ENCODE measurements around the gene GSTM1.

The GSTM1 gene

DNA sequence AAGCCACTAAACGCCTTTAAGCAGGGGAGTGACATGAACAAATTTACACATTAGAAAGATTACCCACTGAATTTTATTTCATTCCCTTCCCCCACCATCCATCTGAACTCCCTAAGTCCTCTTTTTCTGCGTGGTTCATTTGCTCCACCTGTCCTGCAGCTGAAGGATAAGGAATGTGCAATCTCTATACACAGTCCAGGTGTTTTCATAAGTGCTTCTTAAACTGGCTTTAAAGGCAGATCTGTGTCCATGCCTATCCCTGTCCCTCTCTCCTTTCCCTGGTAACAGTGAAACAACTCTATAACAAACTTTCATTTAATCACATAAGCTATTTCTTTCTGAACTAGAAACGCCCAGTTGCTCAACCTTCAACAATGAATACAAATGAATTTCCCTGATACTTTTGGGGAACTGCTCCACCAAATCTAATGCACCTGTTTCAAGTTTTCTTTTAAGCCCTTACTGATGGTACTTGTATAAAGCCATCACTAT is 44.8 kb downstream of the GSTM1 start:
- no peak for DNase-seq

DNA sequence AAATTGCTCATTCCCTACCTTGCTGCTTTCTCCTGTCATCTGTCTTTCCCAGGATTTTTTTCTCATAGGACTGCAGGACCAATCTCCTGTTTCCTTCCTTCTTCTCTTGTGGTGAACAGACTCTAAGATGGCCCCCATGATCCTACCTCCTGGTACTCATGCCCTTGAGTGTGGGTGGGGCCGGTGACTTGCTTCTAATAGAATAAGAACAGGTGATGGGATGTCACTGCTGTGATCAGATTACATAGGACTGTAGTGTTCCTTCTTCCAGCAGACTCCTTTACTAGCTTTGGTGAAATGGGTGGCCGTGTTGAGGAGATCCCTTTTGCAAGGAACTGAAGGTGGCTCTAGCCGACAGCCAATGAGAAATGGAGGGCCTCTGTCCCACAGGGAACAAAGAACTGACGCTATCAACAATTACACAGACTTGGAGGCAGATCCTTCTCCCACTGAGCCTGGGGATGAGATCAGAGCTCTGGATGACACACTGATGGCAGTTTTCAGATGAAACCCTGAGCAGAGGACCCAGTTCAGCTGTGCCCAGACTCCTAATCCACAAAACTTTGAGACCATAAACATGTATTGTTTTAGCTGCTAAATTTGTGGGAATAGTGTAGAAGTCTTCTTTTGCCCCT is 45.7 kb downstream of the GSTM1 start:
- DNase-seq, result peak; percentile 40

DNA sequence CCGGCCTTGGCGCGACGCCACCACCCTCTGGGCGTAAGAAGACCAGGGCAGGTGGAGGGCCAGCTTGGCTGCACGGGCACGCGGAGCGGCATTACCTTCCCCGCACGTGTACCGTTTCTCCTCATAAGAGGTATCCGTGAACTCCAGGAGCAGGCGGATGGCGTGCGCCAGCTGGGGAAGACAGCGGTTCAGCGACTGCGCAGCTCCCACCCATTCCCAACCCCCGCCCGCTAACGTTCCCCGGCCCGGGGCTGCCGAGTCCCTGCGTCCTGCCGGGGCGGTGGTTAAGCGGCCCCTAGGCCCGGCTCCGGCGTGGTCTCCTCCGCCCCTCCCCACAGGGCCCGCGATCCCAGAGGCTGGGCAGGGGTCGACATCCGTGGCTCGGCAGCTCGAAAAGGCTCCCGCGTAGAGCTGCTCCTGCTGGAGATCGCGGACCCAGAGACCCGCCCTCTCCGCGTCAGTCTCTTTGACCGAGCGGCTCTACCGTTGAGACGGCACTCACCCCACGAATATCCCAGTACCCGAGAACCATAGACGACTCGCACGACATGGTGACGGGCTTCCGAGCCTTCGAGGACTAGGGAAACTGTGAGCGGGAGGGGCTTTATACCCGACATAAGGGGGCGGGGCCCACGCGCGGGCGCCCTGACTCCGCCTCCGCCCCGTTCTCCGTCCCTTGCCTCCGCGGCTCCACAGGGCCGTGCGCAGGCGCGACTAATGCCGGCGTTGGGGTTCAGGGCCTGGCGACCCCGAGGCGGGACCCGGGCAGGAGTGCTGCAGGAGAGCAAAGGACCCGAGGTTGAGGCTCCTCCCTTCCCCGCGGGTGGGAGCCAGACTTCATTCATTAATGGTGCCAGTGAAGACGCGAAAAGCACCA is 52.4 kb downstream of the GSTM1 start:
- DNase-seq, result peak; percentile 44

DNA sequence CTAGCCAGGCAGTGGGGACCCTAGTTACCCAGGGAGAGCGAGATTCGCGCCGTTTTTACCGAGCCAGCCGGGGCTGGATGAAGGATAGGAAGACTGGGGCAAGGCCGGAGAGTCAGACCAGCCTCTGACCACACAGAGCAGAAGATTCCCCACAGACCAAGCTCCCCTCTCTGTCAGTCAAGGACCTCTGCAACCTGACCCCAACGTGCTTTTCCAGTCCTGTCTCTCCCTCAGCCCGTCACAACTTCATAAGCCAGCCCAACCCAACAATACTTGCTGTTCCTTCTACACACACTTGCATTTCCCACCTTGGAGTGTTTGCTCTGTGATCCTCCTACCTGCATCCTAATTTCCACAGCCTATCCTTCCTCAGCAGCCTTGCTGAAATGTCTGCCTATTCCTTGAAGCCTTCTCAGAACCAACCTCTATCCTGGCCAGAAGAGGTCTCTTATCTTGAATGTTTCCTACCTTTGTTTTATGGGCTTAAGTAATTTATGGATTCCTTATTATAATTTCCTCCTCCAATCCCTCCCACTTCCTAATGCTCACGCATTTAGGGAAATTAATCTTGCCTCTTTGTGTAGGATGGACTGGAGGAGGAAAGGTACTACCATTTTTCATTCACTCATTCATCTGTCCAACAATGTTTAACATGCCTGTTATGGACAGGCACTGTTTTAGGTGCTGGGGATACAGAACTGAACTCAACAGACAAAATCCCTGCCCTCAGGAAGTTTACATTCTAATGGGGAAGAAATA is 53.2 kb downstream of the GSTM1 start, which contains the start of gene GSTM3:
Gene GSTM3 (minus strand): TSS at position 424 of the 759 bp plus-strand sequence. CDS start 751 bp downstream, outside the sequence.
- peak; percentile 20 for DNase-seq

All from NCI-H510A (cell line).